Fibroblast of skin of abdomen (primary cell): ENCODE data around the gene E2F3. TPM values are rescaled to one million over a fixed set of nuclear protein-coding genes. Genes with fewer than 3 reads are reported as not detected.

Experiments used
- DNase-seq: peaks from one replicate; pipeline ENCODE4 v3.0.0-alpha.2; 2013
- polyA plus RNA-seq, 2 experiments: library from polyadenylated mRNA; unstranded; fragments of 120-200 nt; gene quantifications; one replicate each; pipeline ENCODE4 v1.2.1, GENCODE V29; 2013; ENCODE audit not compliant: insufficient read length in 2 of 2

The E2F3 gene
- polyA plus RNA-seq (2013, experiment 1 of 2; ENCODE audit: insufficient read length) = 14.2 TPM
- 14.4 TPM for polyA plus RNA-seq (2013, experiment 2 of 2; ENCODE audit: insufficient read length)

DNA sequence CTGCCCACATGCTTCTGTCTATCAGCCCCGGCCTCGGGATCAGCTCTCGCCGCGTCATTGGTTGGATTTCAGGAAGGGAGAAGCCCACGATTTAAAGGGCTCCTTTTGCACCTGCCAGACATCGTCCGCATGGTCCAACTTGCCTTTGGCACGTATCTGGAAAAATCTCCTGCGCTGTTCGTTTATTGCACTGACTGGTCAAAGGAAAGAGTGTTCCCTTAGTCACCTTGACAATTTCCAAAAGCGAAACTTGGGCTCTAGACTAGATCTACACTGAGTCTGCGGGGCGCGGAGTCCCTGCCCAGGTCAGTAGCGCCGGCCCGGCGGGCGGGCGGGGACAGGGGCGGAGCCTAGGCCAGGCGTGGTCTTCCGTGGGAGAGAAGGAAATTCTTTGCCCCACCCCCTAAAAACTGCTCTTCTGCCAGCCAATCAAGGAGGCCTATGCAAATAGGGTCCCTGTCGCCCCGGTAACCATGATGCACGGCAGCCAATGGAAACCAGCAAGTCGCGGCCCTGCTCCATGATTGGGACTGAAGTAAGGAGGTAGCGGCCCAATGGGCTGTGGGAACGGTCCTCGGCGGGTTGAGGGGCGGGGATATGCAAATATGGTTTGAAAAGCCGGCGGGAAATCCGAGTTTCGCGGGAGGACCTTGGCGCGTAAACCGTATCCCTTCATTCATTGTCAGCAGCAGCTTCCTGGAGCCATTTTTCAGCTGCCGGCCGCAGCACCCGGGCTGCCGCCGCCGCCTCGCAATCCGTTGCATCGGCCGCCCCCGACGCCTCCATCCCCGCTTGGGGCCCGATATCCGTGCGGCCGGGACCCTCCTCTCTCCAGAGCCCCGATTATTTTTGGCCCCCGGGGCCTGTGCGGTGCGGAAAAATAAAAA is at the start of gene E2F3:
E2F3 (plus strand) TSS at position 675 of the 887 bp plus-strand sequence. CDS start 354 bp downstream, outside the sequence.
- DNase-seq = peak; percentile 100

DNA sequence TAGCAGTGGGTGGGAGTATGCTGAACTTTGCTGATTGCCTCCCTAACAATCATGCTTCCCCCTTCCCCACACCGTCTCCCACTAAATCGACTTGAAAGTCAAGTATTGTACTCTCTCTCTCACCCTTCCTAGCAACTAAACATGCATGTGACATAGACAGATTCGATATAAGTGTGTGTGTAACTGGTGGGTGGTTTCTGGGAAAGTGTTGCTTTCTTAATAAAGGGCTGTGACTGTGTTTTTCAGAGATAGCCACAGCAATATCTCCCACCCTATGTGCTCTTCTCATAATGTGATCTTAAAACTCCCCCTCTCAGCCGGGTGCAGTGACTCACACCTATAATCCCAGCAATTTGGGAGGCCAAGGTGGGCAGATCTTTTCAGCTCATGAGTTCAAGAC is 49.3 kb upstream of the E2F3 start:
- DNase-seq = no peak

DNA sequence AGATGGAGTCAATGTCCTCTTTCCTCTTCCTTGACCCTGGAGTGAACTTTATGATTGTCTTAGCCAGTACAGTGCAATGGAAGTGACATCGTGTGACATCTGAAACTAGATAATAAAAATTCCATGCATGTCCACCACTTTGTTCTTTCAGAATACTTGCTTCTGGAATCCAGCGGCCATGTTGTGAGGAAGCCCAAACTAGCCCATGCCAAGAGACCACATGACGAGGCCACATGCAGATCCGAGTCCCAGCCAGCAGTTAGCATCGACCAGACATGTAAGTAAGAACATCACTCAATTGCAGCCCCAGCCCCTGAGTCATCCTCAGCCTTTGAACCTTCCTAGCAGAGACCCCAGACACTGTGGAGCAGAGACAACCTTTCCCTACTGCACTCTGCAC is 48.5 kb upstream of the E2F3 start:
- DNase-seq = no peak

DNA sequence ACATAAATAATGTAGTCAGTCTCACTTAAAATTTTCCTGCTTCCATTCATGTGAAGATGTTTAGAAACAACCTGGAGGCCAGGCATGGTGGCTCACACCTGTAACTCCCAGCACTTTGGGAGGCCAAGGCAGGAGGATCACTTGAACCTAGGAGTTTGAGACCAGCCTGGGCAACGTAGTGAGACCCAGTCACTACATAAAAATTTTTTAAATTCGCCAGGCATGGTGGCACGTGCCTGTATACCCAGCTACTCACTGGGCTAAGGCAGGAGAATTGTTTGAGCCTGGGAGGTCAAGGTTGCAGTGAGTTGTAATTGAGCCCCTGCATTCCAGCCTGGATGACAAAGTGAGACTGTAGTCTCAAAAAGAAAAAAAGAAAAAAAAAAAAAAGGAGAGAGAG is 47.3 kb upstream of the E2F3 start:
- DNase-seq = no peak

DNA sequence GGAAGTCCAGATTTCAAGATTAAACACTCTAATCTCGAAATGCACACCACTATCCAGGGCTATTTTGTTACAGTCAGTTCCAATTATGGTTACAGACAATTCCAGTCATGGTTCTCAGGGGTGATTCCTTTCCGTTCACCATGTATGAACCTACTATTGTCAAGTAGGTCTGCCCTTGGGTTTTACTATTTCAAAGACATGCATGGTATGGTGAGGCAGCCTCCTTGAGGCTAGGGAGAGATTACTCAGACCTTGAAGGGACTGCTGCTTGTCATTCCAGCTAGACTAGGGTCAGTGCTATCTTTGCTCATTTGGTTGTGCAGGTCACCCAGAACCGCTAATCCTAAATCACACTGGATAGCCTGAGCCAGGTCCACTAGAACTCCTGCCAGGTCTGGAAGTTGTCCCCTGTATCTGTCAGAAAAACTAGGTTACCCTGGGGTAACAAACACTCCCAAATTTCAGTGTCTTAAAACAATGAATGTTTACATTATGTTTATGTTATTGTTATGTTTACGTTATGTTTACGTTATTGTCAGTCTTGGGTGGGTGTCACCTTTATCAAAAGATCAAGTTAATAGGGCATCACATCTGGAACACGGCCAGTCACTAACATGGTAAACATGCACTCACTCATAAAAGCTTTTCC is 41.1 kb upstream of the E2F3 start:
- no peak for DNase-seq

DNA sequence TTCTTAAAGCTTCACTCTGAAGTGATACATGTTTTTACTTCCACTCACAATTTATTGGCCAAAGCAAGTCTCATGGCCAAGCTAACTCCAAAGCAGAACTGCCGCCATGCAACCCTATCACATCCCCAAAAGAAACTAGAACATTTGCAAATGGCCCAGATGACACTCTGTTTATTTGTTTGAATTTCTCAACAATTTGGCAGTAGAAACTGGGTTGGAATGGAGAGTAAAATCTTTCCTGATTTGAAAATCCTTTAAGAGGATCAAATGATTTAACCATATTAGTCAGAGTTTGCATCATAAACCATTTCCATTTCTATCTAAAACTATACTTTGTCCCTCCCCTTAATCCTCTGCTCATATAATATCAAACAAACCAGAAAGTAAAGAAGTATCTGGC is 39.1 kb upstream of the E2F3 start:
- DNase-seq = no peak

DNA sequence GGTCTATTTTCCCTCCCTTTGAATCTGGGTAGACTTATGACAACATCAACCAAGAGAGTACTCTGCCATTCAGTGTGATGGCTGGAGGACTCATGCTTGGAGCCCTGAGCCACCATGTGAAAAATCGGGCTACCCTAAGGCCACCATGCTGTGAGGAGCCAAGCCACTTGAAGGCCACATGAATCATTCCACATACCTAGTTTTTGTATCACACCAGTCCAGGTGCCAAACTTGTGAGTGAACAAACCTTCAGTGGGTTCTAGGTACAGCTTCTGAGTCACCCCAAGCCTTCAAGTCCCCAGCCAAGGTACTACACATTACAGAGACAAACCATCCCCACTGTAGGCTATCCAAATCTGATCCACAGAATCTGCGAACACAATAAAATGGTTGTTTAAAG is 37.4 kb upstream of the E2F3 start:
- DNase-seq = no peak

DNA sequence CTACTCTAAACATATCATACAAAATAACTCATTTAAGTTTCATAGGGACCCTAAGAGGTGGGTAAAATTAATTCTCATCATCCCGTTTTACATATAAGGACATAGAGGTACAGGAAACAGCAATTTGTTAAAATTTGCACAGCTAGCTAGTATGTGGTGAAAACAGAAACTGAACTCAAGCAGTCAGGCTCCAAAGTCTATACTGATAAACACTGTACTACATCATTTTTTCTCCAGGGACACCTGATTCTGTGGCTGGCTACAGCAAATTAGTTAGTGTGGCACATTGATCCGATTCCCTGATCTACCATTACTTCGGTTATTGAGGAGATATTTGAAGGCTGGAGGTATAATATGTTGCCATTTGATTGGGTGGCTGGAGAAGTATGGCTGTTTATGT is 36.2 kb upstream of the E2F3 start:
- no peak for DNase-seq

DNA sequence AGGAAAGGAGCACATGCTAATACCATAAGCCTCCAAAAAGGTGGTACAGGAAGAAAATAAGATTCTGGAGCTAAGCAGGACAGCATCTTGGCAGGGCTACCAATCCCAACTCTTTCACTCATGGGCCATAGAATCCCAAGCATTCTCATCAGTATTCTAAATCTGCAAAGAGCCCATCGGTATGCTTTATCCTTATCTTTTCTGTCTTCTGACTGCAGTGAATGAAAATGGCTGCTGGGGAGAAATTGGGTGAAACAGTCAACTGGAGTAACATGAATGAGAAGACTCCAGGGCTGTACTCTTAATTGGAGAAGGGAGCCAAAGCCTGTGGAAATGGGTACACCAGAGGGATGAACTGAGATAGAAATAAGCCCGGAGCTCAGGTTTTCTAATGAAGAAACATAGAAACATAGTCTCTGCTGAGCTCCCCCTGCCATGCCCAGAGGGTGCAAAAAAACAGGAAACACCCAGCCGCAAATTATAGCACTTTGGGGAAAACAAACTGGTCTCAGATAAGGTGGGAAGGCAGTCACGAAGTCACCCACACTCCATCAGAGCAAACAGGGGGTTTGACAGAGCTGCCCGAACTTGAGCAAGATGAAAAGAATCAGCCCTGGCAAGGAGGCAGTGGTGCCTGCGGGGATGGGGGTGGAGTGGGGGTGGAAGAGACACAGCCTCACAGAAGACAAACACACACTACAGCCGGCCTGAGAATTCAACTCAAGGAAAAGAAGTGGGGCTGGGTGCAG is 35.4 kb upstream of the E2F3 start:
- no peak for DNase-seq

DNA sequence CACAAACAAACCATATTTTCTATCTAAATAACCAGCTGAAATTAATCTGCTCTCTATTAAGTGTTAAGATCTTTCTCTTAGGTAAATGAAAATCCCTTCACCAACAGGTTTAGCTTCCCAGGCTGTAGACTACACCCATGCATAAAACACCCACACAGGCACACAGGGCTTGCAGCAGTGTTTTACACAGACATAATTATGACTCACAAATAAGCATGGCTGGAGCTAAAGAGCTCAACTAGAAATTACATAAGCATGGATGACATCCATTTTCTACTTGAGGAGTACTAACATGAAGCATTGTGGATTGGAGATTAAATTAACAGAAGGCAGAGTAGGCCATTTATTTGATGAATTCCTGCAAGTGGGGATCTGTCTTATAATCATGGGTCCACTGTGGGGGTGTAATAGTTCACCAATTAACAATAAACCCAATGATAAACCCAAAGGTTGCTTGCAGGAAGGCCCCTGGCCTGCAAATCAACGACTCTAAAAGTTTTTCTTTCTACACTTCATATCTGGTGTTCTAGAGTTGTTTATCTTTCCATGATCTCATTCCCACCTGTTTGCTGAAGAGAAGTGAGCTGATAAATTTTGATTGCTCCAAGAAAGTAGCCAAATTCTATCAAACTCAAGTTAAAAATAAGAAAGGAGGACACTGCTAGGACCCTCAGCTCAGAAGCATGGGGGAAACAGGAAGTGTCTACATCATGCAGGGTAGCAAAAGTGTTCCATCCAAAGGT is 33.8 kb upstream of the E2F3 start:
- DNase-seq = peak; percentile 12

DNA sequence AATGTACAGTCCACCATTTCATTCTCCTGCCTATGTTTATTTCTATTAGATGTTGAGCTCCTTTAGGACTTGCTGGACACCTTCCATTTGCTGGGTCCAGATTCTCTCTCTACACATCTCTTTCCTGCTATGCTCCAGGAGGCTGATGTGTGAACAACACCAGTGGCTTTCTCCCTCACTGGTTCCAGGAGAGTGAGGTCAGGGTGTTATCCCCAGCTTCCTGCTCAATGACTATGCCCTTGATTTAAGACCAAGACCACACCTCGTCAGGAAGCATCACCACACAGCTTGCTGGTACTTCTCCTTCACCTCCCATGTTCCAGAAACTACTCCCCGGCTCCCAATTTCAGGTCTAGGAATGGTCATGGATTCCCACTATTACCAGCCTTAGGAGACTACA is 31.3 kb upstream of the E2F3 start:
- no peak for DNase-seq

DNA sequence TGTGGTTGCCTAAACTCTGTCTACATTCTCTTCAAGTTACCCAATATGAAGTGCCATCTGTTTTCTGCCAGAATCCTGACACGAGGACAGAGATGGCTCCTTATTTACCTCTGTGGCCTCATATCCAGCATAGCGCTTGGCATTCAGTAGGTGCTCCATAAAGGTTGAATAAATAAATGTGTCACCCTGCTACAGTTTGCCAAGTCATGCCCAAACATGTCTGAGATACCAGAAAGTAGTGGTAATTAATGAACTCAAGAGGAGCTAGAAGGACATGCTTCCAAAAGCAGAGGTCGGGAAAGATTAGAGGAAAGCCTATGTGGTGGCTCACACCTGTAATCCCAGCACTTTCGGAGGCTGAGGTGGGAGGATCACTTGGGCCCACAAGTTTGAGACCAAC is 30.9 kb upstream of the E2F3 start:
- DNase-seq = no peak

DNA sequence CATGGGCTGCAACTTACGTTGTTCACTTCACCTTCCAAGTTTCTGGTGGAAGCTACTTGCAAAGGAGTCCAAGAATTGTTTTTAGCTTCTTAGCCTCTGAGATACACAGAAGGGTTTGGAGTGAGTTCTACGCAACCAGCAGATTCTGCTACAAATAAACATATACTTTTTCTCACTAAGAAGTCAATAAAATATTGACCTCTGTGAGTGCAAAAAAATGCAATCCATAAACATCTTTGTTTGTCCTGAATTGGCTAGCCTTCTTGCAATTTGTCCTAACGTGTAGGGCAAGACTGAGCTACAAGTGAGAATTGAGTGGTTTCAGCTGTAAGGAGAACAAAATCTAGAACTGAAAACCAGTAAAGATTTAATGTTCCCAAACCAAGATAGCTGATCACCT is 26.2 kb upstream of the E2F3 start:
- DNase-seq = no peak

DNA sequence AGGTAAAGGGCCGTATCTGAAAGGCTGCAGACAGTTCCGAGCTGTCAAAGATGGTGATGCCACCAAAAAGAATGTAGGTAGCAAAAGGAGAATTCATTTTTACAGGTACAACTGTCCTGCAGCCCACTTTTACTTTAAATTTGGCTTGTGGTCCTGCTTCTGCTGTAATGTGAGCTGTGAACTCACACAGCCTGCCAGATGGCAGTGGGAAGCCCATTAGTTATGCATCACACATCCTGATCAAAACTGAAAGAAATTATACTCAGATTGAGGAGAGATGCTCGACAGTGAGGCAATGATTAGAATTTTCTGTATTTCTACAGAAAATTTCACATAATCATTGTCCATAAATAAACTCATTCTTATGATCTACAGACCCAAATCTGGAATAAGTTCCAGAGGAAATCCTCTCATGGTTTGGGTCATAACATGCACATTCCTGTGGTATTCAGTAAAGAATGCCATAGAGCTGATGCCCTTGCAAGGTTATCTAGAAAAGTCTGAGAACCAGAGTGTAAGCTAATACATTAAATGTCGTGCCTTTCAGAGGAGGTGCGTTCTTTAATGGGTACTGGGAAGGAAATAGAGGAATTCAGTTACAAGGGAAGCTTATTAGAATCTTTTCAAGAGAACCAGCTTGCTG is 23.9 kb upstream of the E2F3 start:
- DNase-seq = peak; percentile 86

DNA sequence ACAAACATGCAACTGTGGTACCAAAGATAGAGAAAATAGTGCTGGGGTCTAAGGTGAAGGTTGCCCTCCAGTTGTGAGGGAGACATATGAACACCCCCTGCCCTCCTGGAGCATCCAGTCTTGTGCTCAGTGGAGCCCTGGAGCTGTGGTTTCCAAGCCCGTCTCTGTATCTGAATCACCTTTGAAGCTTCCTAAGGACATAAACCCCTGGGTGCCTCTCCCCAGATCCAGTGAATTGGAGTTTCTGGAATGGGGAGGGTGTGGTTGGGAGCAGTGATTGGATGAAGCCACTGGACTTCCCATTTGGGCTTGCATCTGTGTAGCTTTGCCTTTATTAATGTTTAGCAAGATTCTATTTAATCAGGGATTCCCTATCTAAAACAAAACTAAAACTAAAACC is 22.4 kb upstream of the E2F3 start:
- DNase-seq = peak; percentile 36

DNA sequence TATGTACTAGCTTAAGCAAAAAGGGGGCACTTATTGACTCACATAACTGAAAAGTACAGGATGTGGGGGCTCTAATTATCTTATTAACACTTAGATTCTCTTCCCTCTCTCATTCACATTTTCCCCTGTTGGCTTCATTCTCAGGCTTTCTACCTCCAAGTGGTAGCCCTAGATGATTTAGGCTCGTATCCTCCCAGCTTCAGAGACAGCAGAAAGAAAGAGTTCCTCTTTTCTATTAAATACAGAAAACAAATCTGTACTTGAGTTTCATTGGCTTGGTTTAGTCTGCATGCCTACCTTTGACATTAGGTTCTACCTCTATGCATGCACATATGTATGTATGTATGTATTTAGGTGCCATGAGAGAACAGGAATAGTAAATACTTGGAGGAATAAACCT is 15.5 kb upstream of the E2F3 start:
- DNase-seq = no peak

DNA sequence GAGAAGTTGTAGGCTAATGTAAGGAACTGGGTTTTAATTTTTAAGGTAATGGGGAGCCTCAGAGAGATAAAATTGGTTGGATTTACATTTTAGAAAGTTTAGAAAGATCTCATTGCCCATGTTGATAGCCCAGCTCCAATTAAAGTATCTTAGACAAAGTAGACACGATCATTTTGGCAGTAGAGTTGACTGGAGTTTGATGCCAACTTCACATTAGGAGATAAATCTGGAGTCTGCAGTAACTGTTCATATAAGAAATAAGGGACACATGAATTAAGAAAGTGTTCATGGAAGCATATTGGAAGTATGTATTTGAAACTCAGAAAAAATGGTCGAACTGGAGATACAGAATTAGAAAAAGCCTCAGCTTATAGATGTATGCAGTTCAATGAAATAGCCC is 12.6 kb upstream of the E2F3 start:
- DNase-seq = no peak

DNA sequence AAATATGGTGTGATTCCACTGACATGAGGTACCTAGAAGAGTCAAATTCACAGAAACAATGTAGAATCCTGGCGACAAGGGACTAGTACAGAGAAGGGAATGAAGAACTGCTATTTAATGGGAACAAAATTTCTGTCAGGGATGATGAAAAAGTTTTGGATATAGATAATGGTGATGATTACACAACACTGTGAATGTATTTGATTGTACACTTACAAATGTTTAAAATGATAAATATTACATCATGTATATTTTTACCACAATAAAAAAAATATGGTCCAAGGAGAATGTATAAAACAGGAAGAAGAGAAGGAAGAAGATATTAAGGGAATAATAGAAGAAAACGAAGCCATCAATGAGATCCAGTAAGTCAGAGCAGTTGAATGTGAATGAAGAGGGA is 8.4 kb upstream of the E2F3 start:
- DNase-seq = no peak

DNA sequence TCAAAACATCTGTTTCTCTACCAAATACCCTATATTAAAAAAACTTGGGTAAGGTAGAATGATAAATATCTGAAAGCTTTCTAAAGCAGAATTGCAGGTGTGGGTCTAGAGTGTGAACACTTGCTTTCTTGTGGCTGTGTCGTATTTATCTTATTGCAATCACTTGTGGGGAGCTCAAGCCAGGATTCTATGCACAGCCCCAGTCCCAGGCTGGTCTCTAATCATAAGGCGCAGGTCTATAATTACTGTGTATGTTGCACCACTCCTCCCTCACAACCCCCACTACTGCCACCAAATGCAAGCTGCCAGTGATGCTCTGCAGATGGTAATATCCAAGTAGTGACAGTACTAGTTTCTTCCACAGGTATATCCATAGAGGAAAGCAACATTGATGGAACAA is 2.2 kb upstream of the E2F3 start:
- no peak for DNase-seq

DNA sequence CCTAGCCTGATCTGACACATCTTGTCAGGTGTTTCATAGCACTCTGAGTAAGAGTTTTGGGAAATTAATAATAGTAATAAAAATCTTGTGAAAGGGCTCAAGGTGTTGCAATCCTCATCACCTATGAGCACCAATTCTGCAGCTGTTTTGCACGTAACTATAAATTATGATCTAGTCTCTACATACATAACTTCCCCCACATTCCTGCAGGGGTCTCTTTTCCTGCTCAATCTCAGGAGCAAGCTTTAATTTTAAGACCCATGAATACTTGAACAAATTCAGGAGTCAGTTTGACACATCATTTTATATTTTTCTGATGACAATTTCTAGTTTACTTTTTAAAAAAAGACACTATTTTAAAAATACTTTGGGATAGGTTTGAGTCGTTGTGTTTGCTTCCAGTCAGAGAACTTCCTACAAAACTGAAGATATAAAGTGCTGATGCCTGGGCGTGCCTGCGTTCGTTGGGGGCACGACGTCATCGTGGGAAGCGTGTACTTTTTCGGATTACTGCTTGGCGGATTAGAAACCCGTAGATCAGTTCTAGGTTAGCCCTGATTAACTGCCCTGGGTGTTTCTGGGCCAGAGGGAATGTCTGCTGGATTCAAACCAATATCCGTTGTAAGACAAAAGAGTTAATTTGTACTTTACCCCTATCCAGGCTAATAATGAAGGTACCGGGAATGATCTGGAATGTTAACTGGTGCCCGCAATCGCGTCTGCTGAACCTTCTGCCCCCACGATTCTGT is 1.0 kb upstream of the E2F3 start:
- DNase-seq = peak; percentile 17

DNA sequence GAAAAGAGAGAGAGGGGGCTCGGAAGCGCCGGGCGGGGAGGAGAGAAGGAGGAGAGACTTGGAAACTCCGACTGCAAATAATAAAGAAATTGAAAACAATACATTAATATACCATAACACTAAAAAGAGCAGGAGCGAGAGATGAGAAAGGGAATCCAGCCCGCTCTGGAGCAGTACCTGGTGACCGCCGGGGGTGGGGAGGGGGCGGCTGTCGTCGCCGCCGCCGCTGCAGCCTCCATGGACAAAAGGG is 338 bp downstream of the E2F3 start:
- no peak for DNase-seq
